ENCODE measurements around the gene COX5A.

- TF ChIP-seq EGR1 (IDR thresholded peaks at IDR 0.05; ENCODE audit: low read depth) (no peak), CTCF (IDR thresholded peaks at IDR 0.05 in 2 of 3, conservative IDR thresholded peaks at IDR 0.05 in 1 of 3; ENCODE audit: borderline replicate concordance in 1 of 3, insufficient read depth in 1 of 3, low read depth in 2 of 3, low read length in 2 of 3) (peak; percentile 67 to 93 (median 85); a peak in 5 of 6 replicates), POLR2AphosphoS5 (IDR thresholded peaks at IDR 0.05; ENCODE audit: low read depth, low read length) (no peak), MAX (IDR thresholded peaks at IDR 0.05) (no peak), RAD21 (IDR thresholded peaks at IDR 0.05; ENCODE audit: low read depth) (peak; percentile 61), ZBTB33 (IDR thresholded peaks at IDR 0.05; ENCODE audit: extremely low read depth, insufficient replicate concordance, low read length) (no peak), POLR2A (IDR thresholded peaks at IDR 0.05; ENCODE audit: borderline replicate concordance, extremely low read depth, insufficient read depth, insufficient read length) (no peak), ELF1 (IDR thresholded peaks at IDR 0.05; ENCODE audit: borderline replicate concordance, low read depth) (no peak), EZH2 (IDR thresholded peaks at IDR 0.05) (no peak), CBX3 (IDR thresholded peaks at IDR 0.05; ENCODE audit: low read depth) (no peak), EZH2phosphoT487 (IDR thresholded peaks at IDR 0.05; ENCODE audit: borderline replicate concordance) (no peak)
These were observed 36.2 kb downstream of the COX5A start for GRCh38 chr15:74901612-74902063.
